ENCODE data around the gene SLC46A1.

DNA sequence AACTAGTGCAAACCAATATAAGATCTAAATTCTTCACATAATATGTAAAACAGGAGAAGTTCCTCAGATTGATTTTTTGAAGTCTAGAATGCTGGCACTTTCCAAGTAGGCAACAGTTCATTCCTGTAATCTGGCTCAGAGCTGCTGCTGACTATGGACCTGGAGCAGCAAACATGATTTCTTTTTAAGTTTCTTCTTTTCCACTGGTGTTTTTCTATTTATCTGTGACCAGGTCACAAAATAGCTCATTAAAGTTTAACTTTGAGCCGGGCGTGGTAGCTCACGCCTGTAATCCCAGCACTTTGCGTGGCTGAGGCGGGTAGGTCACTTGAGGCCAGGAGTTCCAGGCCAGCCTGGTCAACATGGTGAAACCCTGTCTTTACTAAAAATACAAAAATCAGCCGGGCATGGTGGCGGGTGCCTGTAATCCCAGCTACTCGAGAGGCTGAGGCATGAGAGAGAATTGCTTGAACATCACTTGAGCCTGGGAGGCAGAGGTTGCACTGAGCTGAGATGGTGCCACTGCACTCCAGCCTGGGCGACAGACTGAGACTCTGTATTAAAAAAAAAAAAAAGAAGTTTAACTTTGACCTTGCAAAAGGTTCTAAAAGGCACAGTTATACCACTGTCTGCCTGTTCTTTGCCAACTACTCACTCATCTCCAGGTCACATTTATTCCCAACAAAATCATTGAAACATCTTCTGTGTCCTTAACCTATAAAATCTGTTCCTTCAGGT, 38.1 kb upstream of the SLC46A1 start:
- TF ChIP-seq, protein P1, sequence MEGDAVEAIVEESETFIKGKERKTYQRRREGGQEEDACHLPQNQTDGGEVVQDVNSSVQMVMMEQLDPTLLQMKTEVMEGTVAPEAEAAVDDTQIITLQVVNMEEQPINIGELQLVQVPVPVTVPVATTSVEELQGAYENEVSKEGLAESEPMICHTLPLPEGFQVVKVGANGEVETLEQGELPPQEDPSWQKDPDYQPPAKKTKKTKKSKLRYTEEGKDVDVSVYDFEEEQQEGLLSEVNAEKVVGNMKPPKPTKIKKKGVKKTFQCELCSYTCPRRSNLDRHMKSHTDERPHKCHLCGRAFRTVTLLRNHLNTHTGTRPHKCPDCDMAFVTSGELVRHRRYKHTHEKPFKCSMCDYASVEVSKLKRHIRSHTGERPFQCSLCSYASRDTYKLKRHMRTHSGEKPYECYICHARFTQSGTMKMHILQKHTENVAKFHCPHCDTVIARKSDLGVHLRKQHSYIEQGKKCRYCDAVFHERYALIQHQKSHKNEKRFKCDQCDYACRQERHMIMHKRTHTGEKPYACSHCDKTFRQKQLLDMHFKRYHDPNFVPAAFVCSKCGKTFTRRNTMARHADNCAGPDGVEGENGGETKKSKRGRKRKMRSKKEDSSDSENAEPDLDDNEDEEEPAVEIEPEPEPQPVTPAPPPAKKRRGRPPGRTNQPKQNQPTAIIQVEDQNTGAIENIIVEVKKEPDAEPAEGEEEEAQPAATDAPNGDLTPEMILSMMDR (optimal IDR thresholded peaks at IDR 0.05 in 1 of 3, IDR thresholded peaks at IDR 0.05 in 1 of 3, conservative IDR thresholded peaks at IDR 0.05 in 1 of 3; ENCODE audit: extremely low read depth in 1 of 3, insufficient read depth in 2 of 3, low read length in 3 of 3), result no peak
- TF ChIP-seq EZH2 (IDR thresholded peaks at IDR 0.05; ENCODE audit: low read length), result no peak
